SHP77 (cell line): ENCODE results near the gene CALHM1.
A peak's percentile ranks its signal among the peaks of the same experiment; 100 is the strongest.
"Not testable (repeated sequence)": the region's sequence is repeated elsewhere in the genome, so short reads cannot be mapped to it uniquely, and the experiment has no call there.

Experiments
- DNase-seq, 2 experiments: peaks; one replicate each; lab custom pipeline; 2025; lab: John Stamatoyannopoulos, UW

CALHM1 gene

GRCh38 chr10:103429647-103430046 lies 29.1 kb downstream of the CALHM1 start:
- DNase-seq, result no peak

GRCh38 chr10:103428989-103429643 lies 29.6 kb downstream of the CALHM1 start:
- no peak for DNase-seq

- DNase-seq, result no peak
Measured at GRCh38 chr10:103427866-103428265, 30.8 kb downstream of the CALHM1 start.

GRCh38 chr10:103423748-103424147 lies 35.0 kb downstream of the CALHM1 start:
- no peak for DNase-seq

- no peak for DNase-seq
Measured at GRCh38 chr10:103419101-103419500, 39.6 kb downstream of the CALHM1 start.

GRCh38 chr10:103417601-103418000 lies 41.1 kb downstream of the CALHM1 start:
- DNase-seq, result no peak

- not testable (repeated sequence) for DNase-seq
Measured at GRCh38 chr10:103417148-103417469, 41.6 kb downstream of the CALHM1 start.

- peak; percentile 20 to 32 for DNase-seq
Measured at GRCh38 chr10:103416436-103417147, 42.1 kb downstream of the CALHM1 start.

- no peak for DNase-seq
Measured at GRCh38 chr10:103415581-103415980, 43.1 kb downstream of the CALHM1 start.

- no peak for DNase-seq
Measured at GRCh38 chr10:103413564-103413963, 45.1 kb downstream of the CALHM1 start.
